A549 (cell line): Measurements from ENCODE around the gene FER.

Experiments
- CBX2 ChIP-seq: fragments of 200-600 bp; sonication (generic); IDR thresholded peaks from 2 replicates; pipeline ENCODE4 v1.6.1; 2016; ENCODE audit warnings: low read depth, mild to moderate bottlenecking, borderline replicate concordance
- CBX8 ChIP-seq: fragments of 200-600 bp; sonication (generic); IDR thresholded peaks from 2 replicates; pipeline ENCODE4 v1.6.1; 2016
- CTCF ChIP-seq: fragments of >200 bp; sonication (Bioruptor Twin); formaldehyde crosslinking; IDR thresholded peaks from 3 replicates; pipeline ENCODE4 v1.5.1; 2016
- EHF ChIP-seq: fragments of 250-450 bp; sonication (Bioruptor Pico); IDR thresholded peaks from 2 replicates; pipeline ENCODE4 v1.5.0; 2020; ENCODE audit warnings: mild to moderate bottlenecking
- EP300 ChIP-seq, 2 experiments: fragments of >200 bp; sonication (Bioruptor Twin); formaldehyde crosslinking; IDR thresholded peaks; 2 replicates in 1 of 2; 3 replicates in 1 of 2; pipeline ENCODE4 v1.6.1; 2016 to 2017
- HMGXB4 ChIP-seq: fragments of 250-450 bp; sonication (Bioruptor Pico); IDR thresholded peaks from 2 replicates; pipeline ENCODE4 v1.5.0; 2021; ENCODE audit warnings: mild to moderate bottlenecking, moderate library complexity, borderline replicate concordance
- JUNB ChIP-seq: fragments of >200 bp; sonication (Bioruptor Twin); formaldehyde crosslinking; IDR thresholded peaks from 2 replicates; pipeline ENCODE4 v1.6.1; 2016
- KDM1A ChIP-seq: fragments of 200-600 bp; sonication (generic); IDR thresholded peaks from 2 replicates; pipeline ENCODE4 v1.6.1; 2016; ENCODE audit warnings: low read depth, mild to moderate bottlenecking
- POLR2A ChIP-seq: IDR thresholded peaks from 2 replicates; pipeline ENCODE4 v1.6.1; 2012; ENCODE audit warnings: mild to moderate bottlenecking, low read length
- RCOR1 ChIP-seq: fragments of 150-350 bp; IDR thresholded peaks from 2 replicates; pipeline ENCODE4 v1.6.1; 2014; ENCODE audit warnings: antibody characterized with exemption, low read length, low read depth
- USF2 ChIP-seq: fragments of 450-650 bp; IDR thresholded peaks from 2 replicates; pipeline ENCODE4 v1.6.1; 2014; ENCODE audit warnings: antibody characterized with exemption
- TF ChIP-seq, protein P1 (sequence below): IDR thresholded peaks from 2 replicates; pipeline ENCODE4 v1.6.1; 2012

DNA sequence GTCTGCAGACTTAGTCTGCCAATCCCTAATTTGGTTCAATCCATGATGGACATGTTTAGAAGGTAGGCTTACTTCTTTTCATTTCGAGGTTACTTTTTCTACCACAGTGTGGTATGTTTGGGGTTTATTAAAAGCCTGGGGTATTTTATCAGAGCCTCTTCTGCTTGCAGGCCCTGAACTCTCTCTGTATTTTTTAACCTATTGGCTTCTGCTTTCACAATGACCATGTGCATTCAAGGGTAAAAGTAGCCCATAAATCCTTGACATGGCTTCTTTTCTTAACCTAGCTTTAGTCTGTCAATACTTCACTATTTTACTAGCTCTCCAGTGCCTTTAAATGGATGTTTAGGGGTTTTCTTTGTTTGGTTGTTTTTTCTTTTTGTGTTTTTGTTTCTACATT lies 286.6 kb downstream of the FER start:
- TF ChIP-seq JUNB (no peak), USF2 (no peak), EP300 (IDR thresholded peaks at IDR 0.05) (no peak), CBX8 (no peak), KDM1A (no peak), CTCF (no peak), RCOR1 (no peak), HMGXB4 (no peak), EHF (CRISPR knock-in tag) (no peak), POLR2A (no peak), CBX2 (no peak)
- TF ChIP-seq, protein P1, sequence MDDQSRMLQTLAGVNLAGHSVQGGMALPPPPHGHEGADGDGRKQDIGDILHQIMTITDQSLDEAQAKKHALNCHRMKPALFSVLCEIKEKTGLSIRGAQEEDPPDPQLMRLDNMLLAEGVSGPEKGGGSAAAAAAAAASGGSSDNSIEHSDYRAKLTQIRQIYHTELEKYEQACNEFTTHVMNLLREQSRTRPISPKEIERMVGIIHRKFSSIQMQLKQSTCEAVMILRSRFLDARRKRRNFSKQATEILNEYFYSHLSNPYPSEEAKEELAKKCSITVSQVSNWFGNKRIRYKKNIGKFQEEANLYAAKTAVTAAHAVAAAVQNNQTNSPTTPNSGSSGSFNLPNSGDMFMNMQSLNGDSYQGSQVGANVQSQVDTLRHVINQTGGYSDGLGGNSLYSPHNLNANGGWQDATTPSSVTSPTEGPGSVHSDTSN = no peak
